ENCODE results near the gene FBXL4.

The FBXL4 gene

GRCh38 chr6:98838975-98839374 lies 108.8 kb downstream of the FBXL4 start:
- no peak for DNase-seq (ENCODE audit: low read depth in 2 of 2)

GRCh38 chr6:98838032-98838431 lies 109.7 kb downstream of the FBXL4 start:
- no peak for DNase-seq (ENCODE audit: low read depth in 2 of 2)

GRCh38 chr6:98836962-98837944 lies 110.5 kb downstream of the FBXL4 start:
- no peak for DNase-seq (ENCODE audit: low read depth in 2 of 2)

DNA sequence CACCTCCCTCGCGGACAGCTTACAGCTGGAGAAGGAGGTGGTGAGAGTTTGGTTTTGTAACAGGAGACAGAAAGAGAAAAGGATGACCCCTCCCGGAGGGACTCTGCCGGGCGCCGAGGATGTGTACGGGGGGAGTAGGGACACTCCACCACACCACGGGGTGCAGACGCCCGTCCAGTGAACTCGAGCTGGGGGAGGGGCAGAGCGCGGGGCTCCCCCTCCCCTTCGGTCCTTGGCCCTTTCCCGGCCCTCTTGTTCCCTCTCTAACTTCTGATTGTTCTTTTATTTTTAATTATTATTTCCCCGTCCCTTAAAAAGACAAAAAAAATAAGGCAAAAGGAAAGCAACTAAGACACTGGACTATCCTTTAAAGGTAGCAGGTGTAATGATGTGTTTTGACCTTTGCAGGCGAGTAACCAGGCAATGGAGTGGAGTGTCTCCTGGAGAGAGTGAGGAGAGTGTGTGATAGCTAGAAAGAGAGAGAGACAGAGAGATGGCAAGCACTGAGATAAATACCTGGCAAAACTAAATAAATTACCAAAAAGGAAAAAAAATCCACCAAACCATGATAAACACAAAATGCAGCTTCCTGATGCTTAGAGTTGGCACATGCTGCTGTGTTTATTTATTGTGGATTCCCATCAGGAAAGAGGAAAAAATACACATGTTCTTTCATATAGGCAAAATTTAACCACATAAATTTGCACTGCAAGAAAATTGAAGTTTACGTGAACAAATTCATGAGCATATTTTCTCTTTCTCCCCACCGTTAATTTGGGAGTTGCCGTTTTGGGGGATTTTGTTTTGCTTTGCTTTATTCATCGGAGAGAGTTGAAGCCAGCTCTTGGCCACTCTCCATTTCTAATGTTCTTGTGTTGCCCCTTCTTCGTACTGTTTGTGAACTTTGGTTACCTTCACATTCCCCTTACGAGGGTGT lies 111.5 kb downstream of the FBXL4 start:
- DNase-seq (ENCODE audit: low read depth in 2 of 2), result no peak

DNA sequence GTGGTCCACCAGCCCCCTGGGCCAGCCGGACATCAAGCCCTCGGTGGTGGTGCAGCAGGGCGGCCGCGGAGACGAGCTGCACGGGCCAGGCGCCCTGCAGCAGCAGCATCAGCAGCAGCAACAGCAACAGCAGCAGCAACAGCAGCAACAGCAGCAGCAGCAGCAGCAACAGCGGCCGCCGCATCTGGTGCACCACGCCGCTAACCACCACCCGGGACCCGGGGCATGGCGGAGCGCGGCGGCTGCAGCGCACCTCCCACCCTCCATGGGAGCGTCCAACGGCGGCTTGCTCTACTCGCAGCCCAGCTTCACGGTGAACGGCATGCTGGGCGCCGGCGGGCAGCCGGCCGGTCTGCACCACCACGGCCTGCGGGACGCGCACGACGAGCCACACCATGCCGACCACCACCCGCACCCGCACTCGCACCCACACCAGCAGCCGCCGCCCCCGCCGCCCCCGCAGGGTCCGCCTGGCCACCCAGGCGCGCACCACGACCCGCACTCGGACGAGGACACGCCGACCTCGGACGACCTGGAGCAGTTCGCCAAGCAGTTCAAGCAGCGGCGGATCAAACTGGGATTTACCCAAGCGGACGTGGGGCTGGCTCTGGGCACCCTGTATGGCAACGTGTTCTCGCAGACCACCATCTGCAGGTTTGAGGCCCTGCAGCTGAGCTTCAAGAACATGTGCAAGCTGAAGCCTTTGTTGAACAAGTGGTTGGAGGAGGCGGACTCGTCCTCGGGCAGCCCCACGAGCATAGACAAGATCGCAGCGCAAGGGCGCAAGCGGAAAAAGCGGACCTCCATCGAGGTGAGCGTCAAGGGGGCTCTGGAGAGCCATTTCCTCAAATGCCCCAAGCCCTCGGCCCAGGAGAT lies 112.4 kb downstream of the FBXL4 start:
- no peak for DNase-seq (ENCODE audit: low read depth in 2 of 2)

DNA sequence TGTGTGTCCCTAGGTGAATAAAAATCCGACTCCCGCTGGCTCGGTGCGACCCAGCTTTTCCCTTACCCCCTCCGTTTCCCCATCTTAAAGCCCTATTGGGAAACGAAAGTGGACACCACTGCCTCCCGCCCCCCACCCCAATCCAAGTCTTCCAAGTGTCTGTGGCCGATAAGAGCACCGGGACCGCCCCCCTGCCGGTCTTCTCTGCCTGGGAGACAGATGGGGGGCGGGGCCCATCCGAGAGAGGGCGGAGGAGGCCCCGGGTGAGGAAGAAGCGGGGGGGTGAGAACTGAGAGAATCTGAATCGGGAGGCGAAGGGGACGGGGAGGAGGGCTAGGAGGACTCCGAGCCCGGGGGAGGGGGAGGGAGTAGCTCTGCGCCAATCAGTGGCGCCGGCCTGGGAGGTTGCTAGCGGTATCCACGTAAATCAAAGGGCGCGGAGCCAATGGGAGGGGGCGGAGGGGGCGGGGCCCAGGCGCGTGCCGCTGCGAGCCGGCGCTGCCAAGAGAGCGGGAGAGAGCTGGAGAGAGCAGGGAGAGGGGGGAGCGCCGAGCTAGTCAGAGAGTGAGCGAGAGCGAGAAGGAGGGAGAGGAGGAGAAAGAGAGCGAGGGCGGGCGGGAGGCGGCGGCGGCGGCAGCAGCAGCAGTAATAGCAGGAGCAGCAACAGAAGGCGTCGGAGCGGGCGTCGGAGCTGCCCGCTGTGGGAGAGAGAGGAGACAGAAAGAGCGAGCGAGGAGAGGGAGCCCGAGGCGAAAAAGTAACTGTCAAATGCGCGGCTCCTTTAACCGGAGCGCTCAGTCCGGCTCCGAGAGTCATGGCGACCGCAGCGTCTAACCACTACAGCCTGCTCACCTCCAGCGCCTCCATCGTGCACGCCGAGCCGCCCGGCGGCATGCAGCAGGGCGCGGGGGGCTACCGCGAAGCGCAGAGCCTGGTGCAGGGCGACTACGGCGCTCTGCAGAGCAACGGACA lies 113.4 kb downstream of the FBXL4 start, which contains the start of gene POU3F2:
POU3F2 (plus strand) TSS at position 515 of the 972 bp plus-strand sequence; CDS start at position 815, 300 bp downstream.
- peak; percentile 36 for DNase-seq (ENCODE audit: low read depth in 2 of 2)

GRCh38 chr6:98833307-98834059 lies 114.3 kb downstream of the FBXL4 start:
- DNase-seq (ENCODE audit: low read depth in 2 of 2), result no peak

DNA sequence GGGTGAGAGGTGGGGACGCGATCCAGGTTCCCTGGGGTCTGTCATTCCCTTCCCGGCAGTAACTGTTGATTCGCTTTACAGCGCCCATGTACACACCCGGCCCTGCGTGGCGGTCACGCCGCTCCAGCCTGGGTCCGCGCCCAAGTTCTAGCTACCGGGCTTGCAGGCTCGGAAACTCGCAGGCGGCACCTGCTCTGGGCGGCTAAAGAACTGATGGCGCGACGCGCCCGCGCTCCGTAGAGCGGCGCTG lies 114.8 kb downstream of the FBXL4 start:
- no peak for DNase-seq (ENCODE audit: low read depth in 2 of 2)

DNA sequence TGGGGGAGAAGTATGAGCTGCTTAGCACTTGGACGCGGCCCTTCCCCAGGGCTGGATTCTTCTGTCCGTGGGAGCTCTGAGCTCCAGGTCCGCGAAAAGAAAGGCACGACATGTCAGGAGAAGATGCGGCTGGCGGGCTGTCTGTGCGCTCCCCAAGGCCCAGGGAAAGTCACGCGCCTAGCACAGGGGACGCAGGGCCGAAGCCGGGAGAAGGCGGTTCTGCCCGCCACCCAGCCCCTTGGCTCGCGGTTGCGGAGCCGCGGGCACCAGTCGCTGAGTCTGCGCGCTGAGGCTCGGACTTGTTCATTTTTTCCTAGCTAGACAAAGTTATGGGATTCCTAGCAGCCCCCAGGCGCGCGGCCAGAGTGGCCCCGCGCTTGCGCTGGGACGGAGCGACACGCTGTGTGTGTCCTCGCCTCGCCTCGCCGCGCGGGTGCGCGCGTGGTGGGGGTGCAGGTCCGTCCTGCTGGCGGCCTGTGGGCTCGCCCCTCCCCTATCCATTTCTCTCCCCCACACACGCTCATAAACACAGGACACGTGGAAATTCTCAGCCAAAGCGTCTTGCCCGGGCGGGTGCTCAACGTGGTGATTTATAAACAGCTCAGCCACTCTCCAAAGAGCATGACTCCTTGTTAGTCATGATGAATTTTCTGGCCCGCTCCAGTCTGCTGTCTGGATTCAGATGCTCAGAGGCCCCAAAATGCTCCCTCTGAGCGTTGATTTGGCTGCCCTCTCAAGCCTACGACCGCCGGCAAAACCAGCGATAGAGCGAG lies 115.3 kb downstream of the FBXL4 start:
- DNase-seq (ENCODE audit: low read depth in 2 of 2), result no peak

DNA sequence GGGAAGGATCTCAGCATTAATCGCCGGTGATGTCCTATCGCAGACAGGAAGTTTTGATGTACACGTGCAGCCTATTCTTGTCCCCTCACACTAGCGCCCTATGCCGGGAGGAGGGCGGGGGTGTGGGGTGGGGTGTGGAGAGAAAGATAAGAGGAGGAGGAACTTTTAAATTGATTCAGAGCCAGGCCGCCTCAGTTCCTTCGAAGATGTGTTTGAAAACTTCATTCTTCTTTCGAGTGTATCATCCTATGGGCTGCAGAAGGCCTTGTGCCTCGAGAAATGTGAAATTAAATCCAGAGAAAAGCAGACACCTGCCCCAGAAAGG lies 115.8 kb downstream of the FBXL4 start:
- no peak for DNase-seq (ENCODE audit: low read depth in 2 of 2)

- DNase-seq (ENCODE audit: low read depth in 2 of 2), result no peak
Observed at GRCh38 chr6:98831057-98831958, 116.4 kb downstream of the FBXL4 start.

DNA sequence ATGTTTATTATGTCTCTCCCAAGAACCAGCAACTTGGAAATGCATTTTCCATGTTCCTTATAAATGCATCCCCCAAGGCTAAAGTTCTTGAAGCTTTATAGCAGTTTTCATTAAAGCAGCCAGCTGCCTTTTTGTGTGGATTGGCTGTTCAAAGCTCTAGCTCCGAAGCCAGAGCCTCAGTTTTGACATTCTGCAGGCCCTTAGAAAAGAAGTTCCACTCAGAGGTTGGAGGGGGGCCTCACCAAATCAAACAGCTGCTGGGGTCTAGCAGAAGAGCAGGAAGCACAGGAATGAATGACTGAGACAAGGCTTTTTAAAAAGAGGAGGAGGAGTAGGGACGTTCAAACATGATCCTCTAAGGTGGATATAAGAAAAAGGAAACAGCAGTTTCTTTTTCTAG lies 117.6 kb downstream of the FBXL4 start:
- DNase-seq (ENCODE audit: low read depth in 2 of 2), result no peak

DNA sequence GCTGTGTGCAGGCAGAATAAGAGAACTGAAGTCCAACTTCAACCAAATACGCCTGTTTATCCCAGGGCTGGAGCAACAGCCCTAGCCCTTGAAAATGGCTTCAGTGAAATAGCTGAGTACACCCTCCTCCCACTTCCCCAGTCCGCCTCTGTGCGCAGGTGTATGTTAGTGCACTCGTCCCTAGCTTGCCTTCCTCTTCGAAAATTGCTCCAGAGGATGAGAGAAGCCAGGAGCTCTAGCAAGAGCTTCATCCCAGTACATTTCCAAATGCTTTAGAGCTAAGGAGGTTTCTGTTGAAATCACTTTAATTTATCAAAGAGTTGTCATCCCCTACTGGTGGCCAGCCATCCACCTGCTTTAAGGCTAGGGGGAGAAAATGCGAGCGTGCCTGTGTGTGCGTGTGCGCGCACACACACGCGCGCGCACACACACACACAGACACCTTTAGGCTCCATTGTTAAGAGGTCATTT lies 118.8 kb downstream of the FBXL4 start:
- DNase-seq (ENCODE audit: low read depth in 2 of 2), result no peak

- DNase-seq (ENCODE audit: low read depth in 2 of 2), result no peak
Observed at GRCh38 chr6:98828211-98828788, 119.4 kb downstream of the FBXL4 start.

- no peak for DNase-seq (ENCODE audit: low read depth in 2 of 2)
Observed at GRCh38 chr6:98827295-98828159, 120.2 kb downstream of the FBXL4 start.

- DNase-seq (ENCODE audit: low read depth in 2 of 2), result no peak
Observed at GRCh38 chr6:98825600-98826230, 122.0 kb downstream of the FBXL4 start.

Measured in stimulated activated CD8-positive, alpha-beta memory T cell treated with anti-CD3 and anti-CD28 coated beads, Interleukin-15, amount 100 ng/mL, for 4 hours (primary cell).